Cardiac septum (tissue), 1 donor: ENCODE results near the gene ILKAP. TPM values are rescaled to one million over a fixed set of nuclear protein-coding genes. Genes with fewer than 3 reads are reported as not detected.

ENCODE experiments used
- DNase-seq: peaks from one replicate; pipeline ENCODE4 v3.0.0-alpha.2; 2020; ENCODE audit warnings: low spot score
- intact Hi-C: fragments of 100-400 bp; cut with DNase I; formaldehyde crosslinking; loops from one replicate; pipeline ENCODE4 v1.14.0; 2022
- total RNA-seq: library from RNA; stranded (reverse); fragmentation: NEBNext Ultra II Directional; extraction: Animal tissue kit (Norgen Biotek cat#: 25700); gene quantifications from one replicate; pipeline ENCODE4 v1.2.1, GENCODE V29; 2021
- donor health status: DM: no; HTN: no; CAD: no.

ILKAP gene
- total RNA-seq, 1 donor from 2014 or later: 29.5 TPM

DNA sequence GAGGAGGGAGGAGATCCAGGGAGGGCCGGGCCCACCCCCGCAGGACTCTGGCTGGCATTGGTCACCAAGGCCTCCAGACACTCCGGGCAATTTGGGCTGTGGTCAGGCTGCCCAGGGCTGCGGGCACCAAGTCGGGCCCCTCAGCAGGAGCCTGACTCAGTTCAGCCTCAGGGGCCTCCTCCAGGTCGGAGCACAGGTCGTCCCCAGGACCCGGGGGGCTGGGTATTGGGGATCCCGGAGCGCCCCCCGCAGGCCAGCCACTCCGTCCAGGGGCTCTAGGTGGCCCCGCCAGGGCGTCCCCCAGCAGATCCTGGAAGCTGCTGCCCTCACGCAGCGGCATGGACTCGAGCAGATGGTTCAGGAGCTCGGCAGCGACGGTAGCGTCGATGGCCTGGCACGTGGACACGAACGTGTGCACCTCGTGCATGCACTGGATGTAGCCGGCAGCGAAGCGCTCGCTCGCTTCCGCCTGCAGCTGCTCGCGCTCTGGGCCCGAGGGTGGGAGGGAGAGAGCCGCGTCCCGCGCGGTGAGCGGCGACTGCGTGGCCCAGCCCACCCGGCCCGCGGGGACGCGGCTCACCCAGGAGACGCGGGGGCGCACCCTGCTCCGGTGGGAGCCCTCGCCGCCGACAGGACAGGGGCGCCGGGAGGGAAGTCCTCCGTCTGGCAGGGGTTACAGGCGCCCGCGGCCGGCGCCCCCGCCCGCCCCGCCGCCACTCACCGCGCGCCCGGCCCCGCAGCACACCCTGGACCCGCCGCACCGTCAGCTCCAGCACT, 35.5 kb upstream of the ILKAP start:
- DNase-seq: peak; percentile 74
- intact Hi-C loops: no loop called here

DNA sequence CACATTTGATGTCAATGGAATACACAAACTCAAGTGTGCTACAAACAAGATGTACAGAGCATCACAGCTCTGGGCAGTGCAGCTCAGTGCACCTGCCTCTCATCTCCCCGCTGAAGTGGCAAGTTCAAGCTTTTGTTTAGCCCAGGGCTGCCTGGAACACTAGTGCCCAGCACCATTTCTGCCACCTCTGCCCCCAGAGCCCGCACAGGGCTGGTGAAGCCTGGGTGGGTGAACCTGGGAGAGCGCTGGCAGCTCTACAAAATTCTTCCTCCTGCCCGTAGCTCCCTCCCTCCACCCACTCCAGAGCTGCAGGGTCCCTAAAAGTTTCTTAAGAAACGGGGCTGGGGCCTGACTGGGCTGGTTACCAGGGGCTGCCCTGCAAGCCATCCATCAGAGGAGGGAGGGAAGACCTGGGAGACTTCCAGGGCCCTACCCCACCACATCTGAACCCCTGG, 34.8 kb upstream of the ILKAP start:
- intact Hi-C loops: no loop called here
- no peak for DNase-seq

DNA sequence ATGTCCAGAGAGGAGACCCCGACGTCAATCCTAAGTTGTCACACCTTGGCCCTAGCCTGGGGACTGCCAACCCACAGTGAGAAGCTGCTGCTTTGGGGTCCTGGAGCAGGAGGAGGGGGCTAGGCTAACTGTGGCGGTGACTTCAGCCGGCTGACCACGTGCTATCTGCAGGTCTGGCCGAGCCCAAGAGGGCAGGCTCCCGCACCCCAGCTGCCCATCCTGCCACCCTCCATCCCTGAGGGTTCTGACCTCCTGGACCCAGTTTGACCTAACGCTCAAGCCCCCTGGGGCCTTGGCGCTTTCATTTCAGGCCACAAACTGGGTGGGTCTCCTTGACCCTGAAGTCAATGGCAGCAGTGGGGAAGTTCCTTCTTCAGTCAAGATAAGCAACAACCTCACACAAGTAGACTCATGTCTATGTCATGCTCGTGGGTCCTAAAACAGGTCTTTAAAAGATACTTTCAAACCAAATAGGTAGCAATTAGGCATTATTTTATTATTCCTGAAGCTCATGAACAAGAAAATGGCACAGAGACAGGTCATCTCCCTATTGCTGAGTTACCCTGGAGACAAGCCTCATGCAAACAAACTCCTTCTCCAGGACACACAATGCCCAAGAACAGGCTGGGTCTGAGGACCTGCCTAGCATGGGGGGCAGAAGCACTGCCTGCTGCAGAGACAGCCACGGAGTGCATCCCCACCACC, 34.1 kb upstream of the ILKAP start:
- DNase-seq: no peak
- intact Hi-C loops: no loop called here

DNA sequence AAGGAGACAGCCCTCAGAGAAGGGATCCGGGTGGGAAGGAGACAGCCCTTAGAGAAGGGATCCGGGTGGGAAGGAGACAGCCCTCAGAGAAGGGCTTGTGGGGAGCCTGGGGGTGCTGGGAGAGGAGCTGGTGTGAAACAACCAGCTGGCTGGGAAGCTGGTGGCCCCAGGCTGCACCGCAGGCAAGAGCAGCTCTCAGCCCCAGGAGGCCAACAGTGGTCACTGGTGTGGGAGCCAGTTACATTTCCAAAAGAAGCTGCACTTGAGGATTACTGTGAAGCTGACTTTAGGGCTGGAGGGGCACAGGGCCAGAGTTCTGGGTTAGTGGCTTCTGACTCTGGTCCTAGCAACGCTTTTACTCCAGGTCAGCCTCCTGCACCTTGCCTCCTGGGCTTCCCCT, 33.1 kb upstream of the ILKAP start:
- no peak for DNase-seq

DNA sequence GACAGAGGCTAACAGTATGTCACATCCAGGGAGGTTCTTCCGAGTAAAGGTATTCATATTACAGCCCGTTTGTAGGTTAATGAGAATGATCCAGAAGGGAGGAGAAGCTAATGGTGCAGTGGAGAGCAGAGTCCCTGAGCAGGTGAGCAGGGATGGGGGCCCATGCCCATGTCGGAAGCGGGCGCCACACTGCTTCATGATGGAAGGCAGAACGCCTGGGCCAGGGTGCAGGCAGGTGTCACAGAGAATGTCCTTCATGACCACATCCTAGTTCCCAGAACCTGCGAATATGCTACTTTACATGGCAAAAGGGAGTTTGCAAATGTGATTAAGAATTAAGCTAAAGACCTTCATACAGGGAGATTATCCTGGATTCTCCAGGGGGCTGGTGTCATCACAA, 32.4 kb upstream of the ILKAP start:
- intact Hi-C loops: no loop called here
- DNase-seq: no peak

More for the DNA sequence above, 33.1 kb upstream of the ILKAP start:
- intact Hi-C loops: no loop called here

DNA sequence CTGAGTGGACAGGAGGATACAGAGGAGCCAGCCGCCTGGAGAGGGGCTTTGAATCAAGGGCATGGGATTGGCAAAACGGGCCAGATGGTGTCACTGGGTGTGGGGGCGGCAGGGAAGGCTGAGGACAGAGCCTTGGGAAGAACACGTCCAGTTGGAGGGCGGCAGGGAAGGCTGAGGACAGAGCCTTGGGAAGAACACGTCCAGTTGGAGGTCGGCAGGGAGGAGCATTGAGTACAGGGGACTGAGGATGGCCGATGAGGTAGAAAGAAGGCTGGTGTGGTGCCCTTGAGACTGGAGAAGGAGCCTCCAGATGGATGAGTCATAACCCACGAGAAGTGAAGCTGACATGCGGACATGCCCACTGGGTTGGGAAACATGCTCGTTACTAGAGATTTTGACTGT, 31.8 kb upstream of the ILKAP start:
- intact Hi-C loops: no loop called here
- no peak for DNase-seq

DNA sequence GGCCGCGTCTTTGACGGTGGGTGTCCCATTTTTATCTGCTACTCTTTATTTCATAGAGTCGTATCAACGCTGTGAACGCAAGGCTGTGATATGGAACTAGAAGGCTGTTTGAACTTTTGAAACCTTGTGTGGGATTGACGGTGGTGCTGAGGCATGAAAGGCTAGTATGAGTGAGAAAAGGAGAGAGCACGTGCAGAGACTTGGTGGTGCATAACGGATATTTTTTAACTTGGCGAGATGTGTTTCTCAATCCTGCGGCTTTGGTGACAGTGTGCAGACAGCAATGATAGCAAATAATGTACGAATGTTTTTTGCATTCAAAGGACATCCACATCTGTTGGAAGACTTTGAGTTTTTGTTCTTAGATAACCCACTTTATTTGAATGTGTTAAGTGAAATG, 30.1 kb upstream of the ILKAP start:
- intact Hi-C loops: no loop called here
- no peak for DNase-seq

DNA sequence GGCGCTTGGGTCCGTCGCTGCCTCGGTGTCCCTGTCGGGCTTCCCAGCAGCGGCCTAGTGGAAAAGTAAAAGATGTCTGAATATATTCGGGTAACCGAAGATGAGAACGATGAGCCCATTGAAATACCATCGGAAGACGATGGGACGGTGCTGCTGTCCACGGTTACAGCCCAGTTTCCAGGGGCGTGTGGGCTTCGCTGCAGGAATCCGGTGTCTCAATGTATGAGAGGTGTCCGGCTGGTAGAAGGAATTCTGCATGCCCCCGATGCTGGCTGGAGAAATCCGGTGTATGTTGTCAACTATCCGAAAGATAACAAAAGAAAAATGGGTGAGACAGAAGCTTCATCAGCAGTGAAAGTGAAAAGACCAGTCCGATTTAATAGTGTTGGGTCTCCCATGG, 28.3 kb upstream of the ILKAP start:
- no peak for DNase-seq
- intact Hi-C loops: no loop called here

DNA sequence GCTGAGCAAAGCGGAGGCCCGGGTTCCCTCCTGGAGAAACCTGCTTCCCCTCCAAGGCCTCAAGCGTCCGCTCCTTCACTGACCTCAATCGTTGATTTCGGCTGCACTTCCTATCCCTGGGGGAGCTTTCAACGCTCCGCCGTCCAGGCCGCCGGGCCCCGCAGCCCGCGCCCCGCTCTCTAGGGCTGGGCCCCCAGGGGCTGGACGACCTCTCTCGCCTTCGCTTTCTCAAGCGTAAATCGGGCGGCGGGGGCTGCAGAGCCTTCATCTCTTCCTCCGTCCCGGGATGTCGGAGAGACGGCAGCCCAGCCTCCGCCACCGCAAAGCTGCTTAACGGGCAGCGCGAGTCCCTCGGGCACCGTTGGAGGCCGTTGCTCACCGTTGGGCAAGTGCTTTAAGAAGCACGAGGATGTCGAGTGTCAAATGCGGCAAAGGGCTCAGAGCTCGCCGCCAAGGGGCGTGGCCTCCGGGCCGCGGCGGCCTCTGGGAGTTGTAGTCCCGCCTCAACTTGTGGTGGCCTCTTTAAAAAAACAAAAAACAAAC, 27.8 kb upstream of the ILKAP start:
- intact Hi-C loops: no loop called here
- DNase-seq: no peak

DNA sequence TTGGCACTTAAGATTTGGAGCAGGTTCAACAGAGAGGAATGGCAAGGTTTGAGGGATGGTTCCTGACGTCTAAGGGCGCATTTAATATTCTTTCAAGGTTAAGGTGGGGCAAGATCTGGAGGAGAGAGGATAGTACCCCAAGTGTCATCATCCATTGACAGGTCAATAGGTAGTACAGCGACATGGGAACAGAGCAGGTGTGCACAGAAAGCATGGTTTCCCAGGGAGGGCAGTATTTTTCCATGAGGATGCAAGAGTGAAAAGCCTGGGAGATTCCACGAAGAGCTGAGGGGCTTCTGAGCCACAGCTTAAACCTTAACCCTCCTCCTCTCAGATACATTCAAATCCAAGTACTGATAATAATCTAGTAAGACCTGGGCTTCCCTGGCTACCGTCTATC, 27.2 kb upstream of the ILKAP start:
- no peak for DNase-seq

DNA sequence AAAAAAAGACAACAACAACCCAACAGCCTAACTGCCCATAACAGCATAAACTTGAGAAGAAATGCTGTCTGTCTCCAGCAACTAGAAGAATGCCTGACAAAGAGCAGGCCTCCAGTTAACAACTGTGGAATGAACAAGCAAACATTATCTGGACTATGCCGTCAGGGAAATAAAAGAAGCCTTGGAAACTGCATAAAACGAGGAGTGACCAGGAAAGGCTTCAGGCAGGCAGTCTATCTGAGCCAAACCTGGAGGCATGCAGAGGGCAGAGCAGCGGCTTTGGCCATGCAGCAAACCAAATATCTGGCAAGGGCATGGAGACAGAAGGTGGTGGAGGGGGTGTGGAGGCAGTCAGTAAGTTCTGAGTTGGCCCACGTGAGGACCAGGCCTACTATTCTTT, 25.2 kb upstream of the ILKAP start:
- DNase-seq: no peak
- intact Hi-C loops: no loop called here

More for the DNA sequence above, 27.2 kb upstream of the ILKAP start:
- intact Hi-C loops: no loop called here

DNA sequence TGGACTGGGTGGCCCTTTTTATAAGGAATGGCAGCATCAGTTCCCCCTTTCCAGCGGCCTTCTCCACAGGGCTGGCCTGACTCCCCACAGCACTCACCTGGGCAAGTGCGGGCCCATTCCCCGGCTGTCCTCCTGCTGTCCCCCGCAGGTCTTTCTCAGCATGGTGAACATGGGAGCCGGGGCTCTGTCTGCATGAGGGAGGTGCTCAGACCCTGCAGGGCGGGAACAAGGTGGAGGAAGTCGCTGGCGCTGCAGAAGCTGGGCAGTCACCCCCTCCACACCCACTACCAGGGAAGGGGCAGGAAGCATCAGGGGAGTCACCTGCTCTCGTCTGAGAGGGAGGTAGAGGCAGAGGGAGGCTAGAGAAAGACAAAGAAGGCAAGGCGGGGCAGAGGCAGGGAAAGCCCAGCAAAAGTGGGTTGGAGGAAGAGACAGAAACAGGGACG, 24.1 kb upstream of the ILKAP start:
- no peak for DNase-seq
- intact Hi-C loops: no loop called here

DNA sequence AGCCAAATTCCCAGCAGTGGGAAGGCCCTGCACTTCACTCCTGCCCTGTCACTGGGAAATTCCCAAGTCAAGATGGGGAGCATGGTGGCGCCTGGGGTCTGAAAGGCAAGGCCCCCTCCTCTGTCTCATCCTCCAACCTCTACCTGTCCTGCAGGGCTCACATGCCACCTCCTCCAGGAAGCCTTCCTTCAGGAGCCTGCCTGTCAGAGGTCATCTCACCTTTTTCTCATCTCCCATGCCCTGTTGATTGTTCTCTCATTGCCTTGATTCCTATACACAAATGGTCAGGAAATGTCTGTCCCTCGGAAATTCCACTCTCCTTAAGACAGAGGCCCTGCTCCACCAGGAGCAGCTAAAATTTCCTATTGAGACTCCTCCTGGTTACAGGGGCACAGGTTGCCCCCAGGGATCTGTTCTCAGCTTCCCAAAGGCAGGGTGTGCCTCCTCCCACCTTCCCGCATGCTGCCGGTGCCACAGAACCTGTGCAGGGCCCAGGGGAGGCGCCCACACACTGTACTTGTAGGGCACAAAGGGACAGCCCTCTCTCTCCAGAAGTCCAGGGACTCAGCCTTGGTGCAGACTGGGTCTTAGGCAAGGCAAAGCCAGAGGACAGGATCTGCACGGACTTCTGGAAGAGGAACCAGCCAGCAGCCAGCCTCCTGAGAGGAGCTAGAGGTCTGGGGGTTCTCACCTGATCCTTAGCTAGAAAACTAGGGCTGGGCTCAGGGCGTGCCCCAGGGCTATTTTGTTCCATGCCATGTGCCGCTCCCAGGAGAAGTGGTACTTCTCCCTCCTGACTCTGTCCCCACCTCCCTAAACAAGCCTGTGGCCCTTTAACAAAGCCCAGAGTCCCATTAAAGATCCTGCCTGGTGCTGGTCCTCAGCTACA, 23.4 kb upstream of the ILKAP start:
- intact Hi-C loops: no loop called here
- DNase-seq: no peak

DNA sequence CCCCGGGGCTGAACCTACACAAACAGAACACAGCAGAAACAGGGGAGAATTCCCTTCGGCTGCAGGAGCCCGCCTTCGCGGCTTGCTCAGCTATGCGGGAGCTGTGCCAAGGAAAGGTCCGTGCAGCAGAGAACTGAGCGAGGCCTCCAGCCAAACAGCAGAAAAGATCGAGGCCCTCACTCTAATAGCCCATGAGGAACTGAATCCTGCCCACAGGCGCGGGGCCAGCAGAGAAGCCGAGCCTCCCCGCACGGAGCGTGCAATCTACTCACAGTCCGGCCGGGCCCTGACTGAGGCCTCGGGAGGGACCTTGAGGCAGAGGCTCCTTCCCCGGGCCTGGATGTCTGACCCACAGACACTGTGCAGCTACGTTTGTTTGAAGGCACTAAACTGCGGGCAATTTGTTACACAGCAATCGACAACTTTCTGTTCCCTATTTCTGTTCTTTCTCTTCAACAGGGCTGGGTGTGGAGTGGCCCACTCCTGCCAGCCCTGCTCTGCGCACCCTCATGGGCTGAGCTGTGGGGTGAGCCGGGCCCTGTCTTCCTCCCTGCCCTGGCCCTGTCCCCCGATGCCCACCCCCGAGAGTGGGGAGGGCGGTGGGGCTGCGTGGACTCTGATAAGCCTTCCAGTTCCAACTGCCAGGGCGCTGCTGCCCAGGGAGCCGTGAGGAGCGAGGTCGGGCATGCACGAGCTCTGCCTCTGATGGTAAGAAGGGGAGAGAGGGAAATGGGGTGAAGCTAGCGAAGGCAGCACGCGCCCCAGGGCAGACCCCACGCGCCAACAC, 22.6 kb upstream of the ILKAP start:
- intact Hi-C loops: no loop called here
- DNase-seq: no peak

DNA sequence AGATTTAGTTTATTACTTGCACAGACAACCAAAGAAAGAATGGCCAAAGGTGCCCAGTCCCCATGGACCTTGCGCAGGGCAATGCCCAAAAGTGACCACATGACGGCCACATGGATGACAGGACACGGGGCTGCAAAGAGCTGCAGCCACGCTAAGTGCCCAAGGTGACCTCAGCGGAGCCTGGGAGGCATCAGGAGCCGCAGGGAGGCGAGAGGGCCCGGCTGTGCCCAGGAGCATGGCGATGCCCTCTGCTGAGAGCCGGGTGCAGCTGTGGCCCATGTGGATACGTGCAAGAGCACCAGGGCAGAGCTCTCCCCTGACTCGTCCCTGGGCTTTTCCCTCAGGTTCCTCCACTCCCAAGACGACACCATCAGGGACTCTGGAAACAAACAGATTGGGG, 21.6 kb upstream of the ILKAP start:
- intact Hi-C loops: no loop called here
- DNase-seq: no peak

DNA sequence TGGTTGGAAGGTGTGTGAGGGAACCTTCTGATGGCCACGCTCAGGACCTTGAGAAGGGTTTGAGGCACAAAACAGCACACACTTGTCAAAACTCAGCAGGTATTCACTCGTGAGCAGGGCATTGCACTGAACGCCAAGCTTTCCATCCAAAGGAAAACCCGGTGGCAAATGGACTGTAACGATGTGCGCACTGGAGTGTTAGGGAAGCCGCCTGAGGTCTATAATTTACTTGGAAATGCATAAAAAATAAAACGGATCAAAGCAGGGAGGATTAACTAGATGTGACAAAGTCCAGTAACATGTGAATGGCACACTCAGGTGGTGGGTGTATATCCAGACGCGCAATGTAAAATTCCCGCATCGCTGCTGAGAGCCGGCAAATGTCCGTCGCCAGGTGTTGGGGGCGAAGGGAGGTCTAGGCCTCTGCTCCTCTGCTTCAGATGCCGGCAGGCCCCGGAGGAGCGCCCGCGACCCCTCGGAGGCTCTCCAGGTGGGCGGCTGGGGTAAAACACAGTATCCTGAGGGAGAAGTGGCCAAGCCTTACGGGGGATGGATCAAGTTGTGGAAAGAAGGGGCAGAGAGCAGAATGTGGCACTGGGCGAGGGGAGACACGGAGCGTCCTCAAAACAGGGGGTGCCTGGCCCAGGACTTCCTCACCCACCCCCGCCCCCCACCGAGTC, 21.0 kb upstream of the ILKAP start:
- intact Hi-C loops: no loop called here
- DNase-seq: no peak

DNA sequence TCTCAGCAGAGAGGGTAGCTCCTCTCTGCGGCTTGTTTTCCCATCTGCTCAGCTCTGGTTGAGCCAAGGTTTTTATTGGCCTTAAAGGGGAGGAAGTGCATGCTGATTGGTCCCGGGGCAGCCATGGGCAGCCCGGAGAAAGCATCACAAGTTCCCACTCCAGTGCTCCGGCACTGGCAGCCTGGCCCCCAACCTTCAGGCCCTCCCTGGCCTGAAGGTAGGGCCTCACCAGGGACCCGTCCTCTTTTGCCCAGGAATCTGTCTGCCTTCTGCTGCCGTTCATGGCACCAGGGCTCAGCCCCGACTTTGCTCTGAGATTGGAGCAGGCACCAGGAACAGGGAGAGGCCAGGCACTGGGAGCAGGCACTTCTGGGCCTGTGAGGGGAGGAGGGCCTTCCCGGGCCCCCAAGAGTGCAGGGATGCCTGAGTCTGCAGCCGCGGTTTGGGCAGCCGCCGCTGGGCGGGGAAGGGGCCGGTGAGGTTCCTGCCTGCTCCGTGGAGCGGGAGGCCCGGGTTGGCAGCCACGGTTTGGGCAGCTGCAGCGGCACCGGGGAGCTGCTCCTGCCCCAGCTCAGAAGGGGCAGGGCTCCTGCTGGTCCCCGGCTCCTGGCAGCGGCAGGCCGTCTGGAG, 17.5 kb upstream of the ILKAP start:
- DNase-seq: no peak
- intact Hi-C loops: no loop called here

DNA sequence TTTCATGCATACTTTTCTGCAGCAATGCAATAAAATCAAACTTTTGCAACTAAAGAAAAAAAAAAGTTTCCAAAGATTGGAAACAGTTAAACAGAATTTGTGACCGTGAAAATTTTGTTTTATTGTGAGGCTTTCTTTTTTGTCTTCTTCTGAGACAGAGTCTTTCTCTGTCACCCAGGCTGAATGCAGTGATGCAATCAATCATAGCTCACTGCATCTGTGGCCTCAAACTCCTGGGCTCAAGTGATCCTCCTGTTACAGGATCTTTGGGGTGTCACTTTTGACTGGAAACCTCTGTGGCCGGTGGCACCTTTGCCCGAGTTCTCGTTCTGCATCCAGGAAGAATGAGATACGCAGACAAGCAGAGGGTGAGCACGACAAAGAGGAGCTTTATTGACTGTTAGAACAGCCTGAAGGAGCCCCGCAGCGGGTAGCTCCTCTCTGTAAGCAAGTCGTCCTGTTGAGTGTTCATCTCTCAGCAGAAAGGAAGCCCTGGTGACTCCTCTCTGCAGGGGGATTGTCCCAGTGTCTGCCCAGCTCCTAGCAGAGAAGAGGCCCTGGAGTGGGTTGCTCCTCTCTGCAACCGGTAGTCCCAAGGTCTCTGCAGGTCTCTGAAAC, 16.9 kb upstream of the ILKAP start:
- intact Hi-C loops: no loop called here
- no peak for DNase-seq
